GM23338 (cell line): ENCODE results near the gene KDM6A. TPM values are rescaled to one million over a fixed set of nuclear protein-coding genes. Genes with fewer than 3 reads are reported as not detected.

Experiments used
- ATAC-seq: fragments of 200-7000 bp; cut with Tn5 transposase; 3 replicates; pipeline ENCODE4 v1.9.1; 2020
- DNase-seq: peaks from one replicate; pipeline ENCODE4 v3.0.0-alpha.2; 2015; ENCODE audit warnings: low spot score
- H2AFZ ChIP-seq: fragments of 200-600 bp; sonication (generic); 2 replicates; pipeline ENCODE4 v1.8.0; 2016; ENCODE audit warnings: antibody characterized with exemption, mild to moderate bottlenecking, moderate library complexity
- H3F3A ChIP-seq: fragments of 200-600 bp; sonication (generic); replicated peaks from 2 replicates; pipeline ENCODE4 v1.8.0; 2017; ENCODE audit warnings: antibody characterized with exemption, mixed run types, low read depth
- H3K27ac ChIP-seq: fragments of 200-600 bp; sonication (generic); 2 replicates; pipeline ENCODE4 v1.6.1; 2016; ENCODE audit warnings: low read depth
- H3K27me3 ChIP-seq: fragments of 200-600 bp; sonication (generic); 2 replicates; pipeline ENCODE4 v1.8.0; 2016; ENCODE audit warnings: mild to moderate bottlenecking, mixed run types, moderate library complexity; ENCODE audit not compliant: insufficient read depth
- H3K36me3 ChIP-seq: fragments of 200-600 bp; sonication (generic); 2 replicates; pipeline ENCODE4 v1.8.0; 2016; ENCODE audit warnings: mild to moderate bottlenecking; ENCODE audit not compliant: insufficient read depth
- H3K4me1 ChIP-seq: fragments of 200-600 bp; sonication (generic); 2 replicates; pipeline ENCODE4 v1.8.0; 2016; ENCODE audit warnings: mild to moderate bottlenecking, moderate library complexity; ENCODE audit not compliant: insufficient read depth
- H3K4me2 ChIP-seq: fragments of 200-600 bp; sonication (generic); 2 replicates; pipeline ENCODE4 v1.7.1; 2017; ENCODE audit warnings: mixed run types
- H3K4me3 ChIP-seq: fragments of 200-600 bp; sonication (generic); 2 replicates; pipeline ENCODE4 v1.6.1; 2016; ENCODE audit warnings: mixed run types
- H3K79me2 ChIP-seq: fragments of 200-600 bp; sonication (generic); replicated peaks from 2 replicates; pipeline ENCODE4 v1.8.0; 2017; ENCODE audit warnings: mild to moderate bottlenecking; ENCODE audit not compliant: insufficient read depth
- H3K9me2 ChIP-seq: fragments of 200-600 bp; sonication (generic); 2 replicates; pipeline ENCODE4 v1.8.0; 2017; ENCODE audit not compliant: insufficient read depth
- H4K20me1 ChIP-seq: fragments of 200-600 bp; sonication (generic); replicated peaks from 2 replicates; pipeline ENCODE4 v1.8.0; 2017; ENCODE audit warnings: mild to moderate bottlenecking; ENCODE audit not compliant: insufficient read depth
- H3K27ac Mint-ChIP-seq: 2 replicates; pipeline ENCODE4 v1.8.0; 2020; ENCODE audit warnings: inconsistent platforms, mild to moderate bottlenecking, moderate library complexity, mixed read lengths
- H3K27me3 Mint-ChIP-seq: 3 replicates; pipeline ENCODE4 v1.8.0; 2022; ENCODE audit warnings: low read depth, mild to moderate bottlenecking, moderate library complexity, mixed read lengths, inconsistent platforms; ENCODE audit not compliant: insufficient read depth, poor library complexity
- H3K36me3 Mint-ChIP-seq: 3 replicates; pipeline ENCODE4 v1.8.0; 2021; ENCODE audit warnings: low read depth, mild to moderate bottlenecking, inconsistent platforms, moderate library complexity, mixed read lengths
- H3K4me1 Mint-ChIP-seq: 3 replicates; pipeline ENCODE4 v1.8.0; 2020; ENCODE audit warnings: mild to moderate bottlenecking, inconsistent platforms, mixed read lengths
- H3K4me3 Mint-ChIP-seq: 3 replicates; pipeline ENCODE4 v1.8.0; 2021; ENCODE audit warnings: moderate library complexity, mild to moderate bottlenecking, inconsistent platforms, mixed read lengths
- H3K9me3 Mint-ChIP-seq: 3 replicates; pipeline ENCODE4 v1.8.0; 2020; ENCODE audit warnings: moderate library complexity, mild to moderate bottlenecking, inconsistent platforms, mixed read lengths
- CREB1 ChIP-seq: fragments of 250-450 bp; sonication (Bioruptor Pico); IDR thresholded peaks from 2 replicates; pipeline ENCODE4 v1.5.0; 2020; ENCODE audit warnings: low read depth, mild to moderate bottlenecking, moderate library complexity
- EZH2 ChIP-seq: fragments of 200-600 bp; sonication (generic); IDR thresholded peaks from one replicate; pipeline ENCODE4 v1.8.0; 2017; ENCODE audit warnings: antibody characterized with exemption, mild to moderate bottlenecking, low read depth; ENCODE audit not compliant: unreplicated experiment
- EZH2phosphoT487 ChIP-seq: fragments of 200-600 bp; sonication (generic); IDR thresholded peaks from one replicate; pipeline ENCODE4 v1.8.1; 2018; ENCODE audit warnings: antibody characterized with exemption; ENCODE audit not compliant: unreplicated experiment
- JUNB ChIP-seq: IDR thresholded peaks from one replicate; pipeline ENCODE4 v1.6.1; 2016; ENCODE audit warnings: antibody characterized with exemption; ENCODE audit not compliant: unreplicated experiment
- NANOG ChIP-seq: IDR thresholded peaks from 2 replicates; pipeline ENCODE4 v1.6.1; 2016; ENCODE audit warnings: antibody characterized with exemption, borderline replicate concordance
- POLR2AphosphoS5 ChIP-seq: IDR thresholded peaks from 2 replicates; pipeline ENCODE4 v1.6.1; 2016; ENCODE audit warnings: antibody characterized with exemption, low read depth
- STAT1 ChIP-seq: IDR thresholded peaks from one replicate; pipeline ENCODE4 v1.6.1; 2016; ENCODE audit warnings: antibody characterized with exemption; ENCODE audit not compliant: unreplicated experiment
- ZNF114 ChIP-seq: fragments of 250-450 bp; sonication (Bioruptor Pico); IDR thresholded peaks from 2 replicates; pipeline ENCODE4 v1.5.0; 2020; ENCODE audit warnings: mild to moderate bottlenecking, moderate library complexity
- ZNF331 ChIP-seq: fragments of 250-450 bp; sonication (Bioruptor Pico); IDR thresholded peaks from 2 replicates; pipeline ENCODE4 v1.5.0; 2020; ENCODE audit warnings: low read depth, mild to moderate bottlenecking, moderate library complexity
- polyA plus RNA-seq: library from polyadenylated mRNA; unstranded; fragments of >200 nt; fragmentation: Nextera tagmentation; extraction: Ambion mirVana; gene quantifications from 2 replicates; pipeline ENCODE4 v1.2.1, GENCODE V29; 2016
- total RNA-seq: library from RNA; depleted of rRNA; stranded (reverse); fragments of >200 nt; shearing (Covaris generic); gene quantifications from 2 replicates; pipeline ENCODE4 v1.2.3, GENCODE V29; 2014
- TF ChIP-seq, protein P1 (sequence below): IDR thresholded peaks from one replicate; pipeline ENCODE4 v1.6.1; 2018; ENCODE audit warnings: antibody characterized with exemption; ENCODE audit not compliant: unreplicated experiment
- TF ChIP-seq, protein P2 (sequence below): fragments of 250-450 bp; sonication (Bioruptor Pico); IDR thresholded peaks from 2 replicates; pipeline ENCODE4 v1.5.0; 2020; ENCODE audit warnings: mild to moderate bottlenecking, moderate library complexity
- TF ChIP-seq, protein P3 (sequence below), 2 experiments: fragments of 200-600 bp in 1 of 2; sonication (generic) in 1 of 2; conservative IDR thresholded peaks; 2 replicates each; pipeline versions ENCODE4 v1.5.1 to v1.6.1; 2016 to 2017; ENCODE audit warnings: antibody characterized with exemption in 2 of 2, low read depth in 2 of 2, mild to moderate bottlenecking in 2 of 2, moderate library complexity in 1 of 2
- TF ChIP-seq, protein P4 (sequence below): IDR thresholded peaks from 2 replicates; pipeline ENCODE4 v1.6.1; 2016; ENCODE audit warnings: antibody characterized with exemption

Gene KDM6A
- total and polyA plus RNA-seq, 2 experiments from 2014 or later, result 22.8 to 102 TPM

DNA sequence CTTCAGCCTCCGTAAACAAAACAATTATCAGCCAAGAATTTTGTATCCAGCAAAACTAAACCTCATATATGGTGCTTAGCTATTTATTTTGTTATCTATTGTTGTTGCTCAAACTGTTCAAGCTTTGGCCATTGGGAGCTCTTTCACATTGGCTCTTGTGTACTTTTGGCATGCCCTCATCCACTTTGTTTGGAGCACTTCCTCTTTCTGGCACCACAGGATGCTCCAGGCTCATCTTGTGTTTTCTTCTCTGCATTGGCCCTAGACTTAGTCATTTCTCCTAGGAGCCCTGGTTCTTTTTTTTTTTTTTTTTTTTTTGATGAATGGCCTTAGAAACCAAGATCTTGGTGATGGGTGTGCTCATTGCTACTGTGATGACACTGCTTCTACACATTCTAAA lies 253.2 kb downstream of the KDM6A start:
- Histone ChIP-seq H3K27me3 (no peaks in the 10 kb centered on the region), H3K4me2 (no peak overlapping the region), H4K20me1 (no peaks in the 10 kb centered on the region), H3K79me2 (no peaks in the 10 kb centered on the region), H2AFZ (no peak overlapping the region), H3K9me2 (no peaks in the 10 kb centered on the region), H3F3A (no peaks in the 10 kb centered on the region), H3K4me3 (no peak overlapping the region), H3K27ac (no peak overlapping the region), H3K36me3 (no peaks in the 10 kb centered on the region), H3K4me1 (no peaks in the 10 kb centered on the region)
- Mint-ChIP-seq H3K9me3 (peaks cover 24% of the 10 kb centered on the region), H3K27ac (no peak overlapping the region), H3K4me1 (no peaks in the 10 kb centered on the region), H3K36me3 (peaks cover 8% of the 10 kb centered on the region; the same call in 2 of the 3 replicates), H3K27me3 (peaks cover 1% of the 10 kb centered on the region), H3K4me3 (no peak overlapping the region)
- TF ChIP-seq EZH2, result no peak
- TF ChIP-seq JUNB, result no peak
- no peak for TF ChIP-seq POLR2AphosphoS5
- TF ChIP-seq ZNF114 (CRISPR knock-in tag), result no peak
- TF ChIP-seq STAT1, result no peak
- TF ChIP-seq, protein P1, sequence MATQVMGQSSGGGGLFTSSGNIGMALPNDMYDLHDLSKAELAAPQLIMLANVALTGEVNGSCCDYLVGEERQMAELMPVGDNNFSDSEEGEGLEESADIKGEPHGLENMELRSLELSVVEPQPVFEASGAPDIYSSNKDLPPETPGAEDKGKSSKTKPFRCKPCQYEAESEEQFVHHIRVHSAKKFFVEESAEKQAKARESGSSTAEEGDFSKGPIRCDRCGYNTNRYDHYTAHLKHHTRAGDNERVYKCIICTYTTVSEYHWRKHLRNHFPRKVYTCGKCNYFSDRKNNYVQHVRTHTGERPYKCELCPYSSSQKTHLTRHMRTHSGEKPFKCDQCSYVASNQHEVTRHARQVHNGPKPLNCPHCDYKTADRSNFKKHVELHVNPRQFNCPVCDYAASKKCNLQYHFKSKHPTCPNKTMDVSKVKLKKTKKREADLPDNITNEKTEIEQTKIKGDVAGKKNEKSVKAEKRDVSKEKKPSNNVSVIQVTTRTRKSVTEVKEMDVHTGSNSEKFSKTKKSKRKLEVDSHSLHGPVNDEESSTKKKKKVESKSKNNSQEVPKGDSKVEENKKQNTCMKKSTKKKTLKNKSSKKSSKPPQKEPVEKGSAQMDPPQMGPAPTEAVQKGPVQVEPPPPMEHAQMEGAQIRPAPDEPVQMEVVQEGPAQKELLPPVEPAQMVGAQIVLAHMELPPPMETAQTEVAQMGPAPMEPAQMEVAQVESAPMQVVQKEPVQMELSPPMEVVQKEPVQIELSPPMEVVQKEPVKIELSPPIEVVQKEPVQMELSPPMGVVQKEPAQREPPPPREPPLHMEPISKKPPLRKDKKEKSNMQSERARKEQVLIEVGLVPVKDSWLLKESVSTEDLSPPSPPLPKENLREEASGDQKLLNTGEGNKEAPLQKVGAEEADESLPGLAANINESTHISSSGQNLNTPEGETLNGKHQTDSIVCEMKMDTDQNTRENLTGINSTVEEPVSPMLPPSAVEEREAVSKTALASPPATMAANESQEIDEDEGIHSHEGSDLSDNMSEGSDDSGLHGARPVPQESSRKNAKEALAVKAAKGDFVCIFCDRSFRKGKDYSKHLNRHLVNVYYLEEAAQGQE, result no peak
- no peak for TF ChIP-seq NANOG
- TF ChIP-seq, protein P2, sequence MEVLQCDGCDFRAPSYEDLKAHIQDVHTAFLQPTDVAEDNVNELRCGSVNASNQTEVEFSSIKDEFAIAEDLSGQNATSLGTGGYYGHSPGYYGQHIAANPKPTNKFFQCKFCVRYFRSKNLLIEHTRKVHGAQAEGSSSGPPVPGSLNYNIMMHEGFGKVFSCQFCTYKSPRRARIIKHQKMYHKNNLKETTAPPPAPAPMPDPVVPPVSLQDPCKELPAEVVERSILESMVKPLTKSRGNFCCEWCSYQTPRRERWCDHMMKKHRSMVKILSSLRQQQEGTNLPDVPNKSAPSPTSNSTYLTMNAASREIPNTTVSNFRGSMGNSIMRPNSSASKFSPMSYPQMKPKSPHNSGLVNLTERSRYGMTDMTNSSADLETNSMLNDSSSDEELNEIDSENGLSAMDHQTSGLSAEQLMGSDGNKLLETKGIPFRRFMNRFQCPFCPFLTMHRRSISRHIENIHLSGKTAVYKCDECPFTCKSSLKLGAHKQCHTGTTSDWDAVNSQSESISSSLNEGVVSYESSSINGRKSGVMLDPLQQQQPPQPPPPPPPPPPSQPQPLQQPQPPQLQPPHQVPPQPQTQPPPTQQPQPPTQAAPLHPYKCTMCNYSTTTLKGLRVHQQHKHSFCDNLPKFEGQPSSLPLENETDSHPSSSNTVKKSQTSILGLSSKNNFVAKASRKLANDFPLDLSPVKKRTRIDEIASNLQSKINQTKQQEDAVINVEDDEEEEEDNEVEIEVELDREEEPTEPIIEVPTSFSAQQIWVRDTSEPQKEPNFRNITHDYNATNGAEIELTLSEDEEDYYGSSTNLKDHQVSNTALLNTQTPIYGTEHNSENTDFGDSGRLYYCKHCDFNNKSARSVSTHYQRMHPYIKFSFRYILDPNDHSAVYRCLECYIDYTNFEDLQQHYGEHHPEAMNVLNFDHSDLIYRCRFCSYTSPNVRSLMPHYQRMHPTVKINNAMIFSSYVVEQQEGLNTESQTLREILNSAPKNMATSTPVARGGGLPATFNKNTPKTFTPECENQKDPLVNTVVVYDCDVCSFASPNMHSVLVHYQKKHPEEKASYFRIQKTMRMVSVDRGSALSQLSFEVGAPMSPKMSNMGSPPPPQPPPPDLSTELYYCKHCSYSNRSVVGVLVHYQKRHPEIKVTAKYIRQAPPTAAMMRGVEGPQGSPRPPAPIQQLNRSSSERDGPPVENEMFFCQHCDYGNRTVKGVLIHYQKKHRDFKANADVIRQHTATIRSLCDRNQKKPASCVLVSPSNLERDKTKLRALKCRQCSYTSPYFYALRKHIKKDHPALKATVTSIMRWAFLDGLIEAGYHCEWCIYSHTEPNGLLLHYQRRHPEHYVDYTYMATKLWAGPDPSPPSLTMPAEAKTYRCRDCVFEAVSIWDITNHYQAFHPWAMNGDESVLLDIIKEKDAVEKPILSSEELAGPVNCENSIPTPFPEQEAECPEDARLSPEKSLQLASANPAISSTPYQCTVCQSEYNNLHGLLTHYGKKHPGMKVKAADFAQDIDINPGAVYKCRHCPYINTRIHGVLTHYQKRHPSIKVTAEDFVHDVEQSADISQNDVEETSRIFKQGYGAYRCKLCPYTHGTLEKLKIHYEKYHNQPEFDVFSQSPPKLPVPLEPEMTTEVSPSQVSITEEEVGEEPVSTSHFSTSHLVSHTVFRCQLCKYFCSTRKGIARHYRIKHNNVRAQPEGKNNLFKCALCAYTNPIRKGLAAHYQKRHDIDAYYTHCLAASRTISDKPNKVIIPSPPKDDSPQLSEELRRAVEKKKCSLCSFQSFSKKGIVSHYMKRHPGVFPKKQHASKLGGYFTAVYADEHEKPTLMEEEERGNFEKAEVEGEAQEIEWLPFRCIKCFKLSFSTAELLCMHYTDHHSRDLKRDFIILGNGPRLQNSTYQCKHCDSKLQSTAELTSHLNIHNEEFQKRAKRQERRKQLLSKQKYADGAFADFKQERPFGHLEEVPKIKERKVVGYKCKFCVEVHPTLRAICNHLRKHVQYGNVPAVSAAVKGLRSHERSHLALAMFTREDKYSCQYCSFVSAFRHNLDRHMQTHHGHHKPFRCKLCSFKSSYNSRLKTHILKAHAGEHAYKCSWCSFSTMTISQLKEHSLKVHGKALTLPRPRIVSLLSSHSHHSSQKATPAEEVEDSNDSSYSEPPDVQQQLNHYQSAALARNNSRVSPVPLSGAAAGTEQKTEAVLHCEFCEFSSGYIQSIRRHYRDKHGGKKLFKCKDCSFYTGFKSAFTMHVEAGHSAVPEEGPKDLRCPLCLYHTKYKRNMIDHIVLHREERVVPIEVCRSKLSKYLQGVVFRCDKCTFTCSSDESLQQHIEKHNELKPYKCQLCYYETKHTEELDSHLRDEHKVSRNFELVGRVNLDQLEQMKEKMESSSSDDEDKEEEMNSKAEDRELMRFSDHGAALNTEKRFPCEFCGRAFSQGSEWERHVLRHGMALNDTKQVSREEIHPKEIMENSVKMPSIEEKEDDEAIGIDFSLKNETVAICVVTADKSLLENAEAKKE (CRISPR knock-in tag), result no peak
- no peak for TF ChIP-seq EZH2phosphoT487
- TF ChIP-seq CREB1, result no peak
- TF ChIP-seq, protein P3, sequence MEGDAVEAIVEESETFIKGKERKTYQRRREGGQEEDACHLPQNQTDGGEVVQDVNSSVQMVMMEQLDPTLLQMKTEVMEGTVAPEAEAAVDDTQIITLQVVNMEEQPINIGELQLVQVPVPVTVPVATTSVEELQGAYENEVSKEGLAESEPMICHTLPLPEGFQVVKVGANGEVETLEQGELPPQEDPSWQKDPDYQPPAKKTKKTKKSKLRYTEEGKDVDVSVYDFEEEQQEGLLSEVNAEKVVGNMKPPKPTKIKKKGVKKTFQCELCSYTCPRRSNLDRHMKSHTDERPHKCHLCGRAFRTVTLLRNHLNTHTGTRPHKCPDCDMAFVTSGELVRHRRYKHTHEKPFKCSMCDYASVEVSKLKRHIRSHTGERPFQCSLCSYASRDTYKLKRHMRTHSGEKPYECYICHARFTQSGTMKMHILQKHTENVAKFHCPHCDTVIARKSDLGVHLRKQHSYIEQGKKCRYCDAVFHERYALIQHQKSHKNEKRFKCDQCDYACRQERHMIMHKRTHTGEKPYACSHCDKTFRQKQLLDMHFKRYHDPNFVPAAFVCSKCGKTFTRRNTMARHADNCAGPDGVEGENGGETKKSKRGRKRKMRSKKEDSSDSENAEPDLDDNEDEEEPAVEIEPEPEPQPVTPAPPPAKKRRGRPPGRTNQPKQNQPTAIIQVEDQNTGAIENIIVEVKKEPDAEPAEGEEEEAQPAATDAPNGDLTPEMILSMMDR (conservative IDR thresholded peaks at IDR 0.05; ENCODE audit: low read depth in 2 of 2), result no peak
- TF ChIP-seq, protein P4, sequence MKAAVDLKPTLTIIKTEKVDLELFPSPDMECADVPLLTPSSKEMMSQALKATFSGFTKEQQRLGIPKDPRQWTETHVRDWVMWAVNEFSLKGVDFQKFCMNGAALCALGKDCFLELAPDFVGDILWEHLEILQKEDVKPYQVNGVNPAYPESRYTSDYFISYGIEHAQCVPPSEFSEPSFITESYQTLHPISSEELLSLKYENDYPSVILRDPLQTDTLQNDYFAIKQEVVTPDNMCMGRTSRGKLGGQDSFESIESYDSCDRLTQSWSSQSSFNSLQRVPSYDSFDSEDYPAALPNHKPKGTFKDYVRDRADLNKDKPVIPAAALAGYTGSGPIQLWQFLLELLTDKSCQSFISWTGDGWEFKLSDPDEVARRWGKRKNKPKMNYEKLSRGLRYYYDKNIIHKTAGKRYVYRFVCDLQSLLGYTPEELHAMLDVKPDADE, result no peak
- no peak for TF ChIP-seq ZNF331
- DNase-seq (no peak), ATAC-seq (no peak)
